Heart left ventricle (tissue), 16 donors: ENCODE data around the gene XAB2. TPM values are rescaled to one million over a fixed set of nuclear protein-coding genes. Genes with fewer than 3 reads are reported as not detected.

ENCODE experiments used
- ATAC-seq, 4 donors: fragments of 200-7000 bp; cut with Tn5 transposase; one replicate each; pipeline ENCODE4 v1.9.1; 2020 to 2022; ENCODE audit warnings: moderate library complexity in 4 of 4, mild to moderate bottlenecking in 3 of 4, moderate number of reproducible peaks in 1 of 4
- DNase-seq, 5 donors: peaks; one replicate each; pipeline ENCODE4 v3.0.0-alpha.2; 2020
- H3K27ac ChIP-seq, 12 donors: fragments of 200-600 bp; sonication (generic) in 4 of 12; one replicate each; pipeline versions ENCODE4 v1.5.0 to v1.8.0; 2016 to 2022; ENCODE audit warnings: mild to moderate bottlenecking in 2 of 12
- H3K27me3 ChIP-seq, 9 donors: fragments of 200-600 bp; sonication (generic) in 2 of 9; one replicate each; pipeline versions ENCODE4 v1.5.1 to v1.8.0; 2016 to 2022; ENCODE audit warnings: mild to moderate bottlenecking in 3 of 9
- H3K36me3 ChIP-seq, 9 donors: fragments of 200-600 bp; sonication (generic) in 2 of 9; one replicate each; pipeline versions ENCODE4 v1.5.0 to v1.8.0; 2018 to 2022; ENCODE audit warnings: mild to moderate bottlenecking in 2 of 9
- H3K4me1 ChIP-seq, 12 donors: fragments of 200-600 bp; sonication (generic) in 4 of 12; one replicate each; pipeline versions ENCODE4 v1.5.0 to v1.8.0; 2016 to 2022; ENCODE audit warnings: mild to moderate bottlenecking in 3 of 12
- H3K4me3 ChIP-seq, 12 donors: fragments of 200-600 bp; sonication (generic) in 4 of 12; one replicate each; pipeline versions ENCODE4 v1.5.0 to v1.8.0; 2017 to 2022; ENCODE audit warnings: mild to moderate bottlenecking in 9 of 12, moderate library complexity in 4 of 12
- H3K9me3 ChIP-seq, 12 donors: fragments of 200-600 bp; sonication (generic) in 4 of 12; one replicate each; pipeline versions ENCODE4 v1.5.0 to v1.8.0; 2016 to 2022; ENCODE audit warnings: mild to moderate bottlenecking in 1 of 12
- POLR2A ChIP-seq, 2 donors: fragments of 450-650 bp; IDR thresholded peaks; one replicate each; pipeline ENCODE4 v1.6.1; 2017; ENCODE audit warnings: antibody characterized with exemption in 2 of 2, mild to moderate bottlenecking in 2 of 2, moderate library complexity in 2 of 2
- WGBS, 4 donors: extraction: QIAGEN DNeasy Blood & Tissue Kit in 2 of 4; methylation state at CpG; one replicate each; pipeline versions ENCODE4 v1.1.5 to v1.1.7; 2013 to 2018; 5-methylcytosine and 5-hydroxymethylcytosine counted together
- intact Hi-C, 10 donors: fragments of 100-400 bp; cut with DNase I; formaldehyde crosslinking; loops; one replicate each; pipeline versions ENCODE4 v1.11.1 to v1.14.2; 2022
- polyA plus RNA-seq, 2 donors: library from polyadenylated mRNA; stranded (reverse); fragments of 200-250 nt; gene quantifications; one replicate each; pipeline ENCODE4 v1.2.3, GENCODE V29; 2013
- total RNA-seq, 9 donors: library from RNA; depleted of rRNA in 2 of 9; stranded (reverse); fragments of >200 nt in 2 of 9; fragmentation: NEBNext Ultra II Directional in 3 of 9; extraction: Animal tissue kit (Norgen Biotek cat#: 25700) in 3 of 9; gene quantifications; one replicate each; pipeline versions ENCODE4 v1.1.0 to v1.2.4, GENCODE V29; 2016 to 2023
- TF ChIP-seq, protein P1 (sequence below), 12 donors: fragments of 200-600 bp; sonication (generic) in 4 of 12; IDR thresholded peaks; one replicate each; pipeline versions ENCODE4 v1.5.0 to v1.8.0; 2018 to 2022; ENCODE audit warnings: antibody characterized with exemption in 12 of 12, mild to moderate bottlenecking in 5 of 12
- donor health status: ischemic (EF 13 %, LVEDD 7.1; RV severe dilation, severe dysfunction).
- donor health status: healthy with polysubstance abuse.
- donor health status: DM: no; HTN: yes; CAD: no.
- donor health status: DM: no; HTN: no; CAD: no.
- donor health status: ischemic (EF 25% LVEDD 6.9; RV normal size, moderate dysfunction).
- donor health status: ischemic (EF 25% LVEDD 5.7; RV mildly dilated, moderate dysfunction).
- donor health status: healthy.
- donor health status: DM: yes; HTN: yes; CAD: no.
- donor health status: ischemic (EF 35%, LVEDD 5.7; RV mildly dilated, moderate dysfunction).
- donor health status: nonischemic (EF 11% LVEDD 7.7; RV severe dilation, severe dysfunction).
- donor health status: DM: yes; HTN: yes; CAD: no.
- donor health status: PGD.
- donor health status: ischemic (EF 29% LVEDD 5.4; RV normal size, mild dysfunction).
- donor health status: nonischemic (EF 23%, LVEDD 6.1; RV moderate dilation, normal function).

The XAB2 gene
- total and polyA plus RNA-seq, 11 donors = 16.3 to 36.2 (median 23.6) TPM

DNA sequence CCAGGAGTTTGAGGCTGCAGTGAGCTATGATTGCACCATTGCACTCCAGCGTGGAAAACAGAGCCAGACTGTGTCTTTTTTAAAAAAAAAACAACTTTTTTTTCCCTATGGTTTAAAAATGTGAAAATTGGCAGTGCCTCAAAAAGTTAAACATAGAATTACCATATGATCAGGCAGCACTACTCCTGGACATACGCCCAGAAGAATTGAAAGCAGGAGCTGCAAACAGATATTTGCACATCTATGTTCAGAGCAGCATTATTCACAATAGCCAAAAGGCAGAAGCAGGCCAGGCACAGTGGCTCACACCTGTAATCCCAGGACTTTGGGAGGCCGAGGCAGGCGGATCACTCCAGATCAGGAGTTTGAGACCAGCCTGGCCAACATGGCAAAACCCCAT is 35.7 kb upstream of the XAB2 start:
- Histone ChIP-seq H3K9me3 (no peaks in the 10 kb centered on the region), H3K27me3 (peaks cover 0 to 35% (median 10%) of the 10 kb centered on the region in 9 donors), H3K36me3 (no peaks in the 10 kb centered on the region), H3K27ac (no peak overlapping the region), H3K4me3 (no peak overlapping the region), H3K4me1 (no peaks in the 10 kb centered on the region)
- DNase-seq (no peak), ATAC-seq (no peak)
- intact Hi-C loops = loop anchor here in 1 of 10 donors (10.0 kb wide), 1 partner anchor 100 kb away; no protein-coding TSS in a partner anchor
- TF ChIP-seq, protein P1, sequence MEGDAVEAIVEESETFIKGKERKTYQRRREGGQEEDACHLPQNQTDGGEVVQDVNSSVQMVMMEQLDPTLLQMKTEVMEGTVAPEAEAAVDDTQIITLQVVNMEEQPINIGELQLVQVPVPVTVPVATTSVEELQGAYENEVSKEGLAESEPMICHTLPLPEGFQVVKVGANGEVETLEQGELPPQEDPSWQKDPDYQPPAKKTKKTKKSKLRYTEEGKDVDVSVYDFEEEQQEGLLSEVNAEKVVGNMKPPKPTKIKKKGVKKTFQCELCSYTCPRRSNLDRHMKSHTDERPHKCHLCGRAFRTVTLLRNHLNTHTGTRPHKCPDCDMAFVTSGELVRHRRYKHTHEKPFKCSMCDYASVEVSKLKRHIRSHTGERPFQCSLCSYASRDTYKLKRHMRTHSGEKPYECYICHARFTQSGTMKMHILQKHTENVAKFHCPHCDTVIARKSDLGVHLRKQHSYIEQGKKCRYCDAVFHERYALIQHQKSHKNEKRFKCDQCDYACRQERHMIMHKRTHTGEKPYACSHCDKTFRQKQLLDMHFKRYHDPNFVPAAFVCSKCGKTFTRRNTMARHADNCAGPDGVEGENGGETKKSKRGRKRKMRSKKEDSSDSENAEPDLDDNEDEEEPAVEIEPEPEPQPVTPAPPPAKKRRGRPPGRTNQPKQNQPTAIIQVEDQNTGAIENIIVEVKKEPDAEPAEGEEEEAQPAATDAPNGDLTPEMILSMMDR (IDR thresholded peaks at IDR 0.05) = no peak
- no peak for TF ChIP-seq POLR2A (IDR thresholded peaks at IDR 0.05)
- WGBS, 4 donors = 45 to 61% (median 58%) methylated on average over 4 of the region's 4 CpGs

DNA sequence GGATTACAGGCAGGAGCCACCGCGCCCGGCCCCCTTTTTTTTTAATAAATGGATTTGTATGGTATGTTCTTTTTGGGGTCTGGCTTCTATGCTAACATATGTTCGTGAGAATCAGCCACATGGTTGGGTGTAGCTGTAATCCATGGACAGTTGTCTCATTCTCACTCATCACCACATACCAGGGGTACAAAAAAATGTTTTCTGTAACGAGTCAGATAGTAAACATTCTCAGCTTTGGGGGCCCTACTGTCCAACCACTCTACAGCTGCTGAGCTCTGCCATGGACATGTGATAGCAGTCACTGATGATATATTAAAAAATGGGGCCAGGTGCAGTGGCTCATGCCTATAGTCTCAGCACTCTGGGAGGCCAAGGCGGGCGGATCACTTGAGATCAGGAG is 34.4 kb upstream of the XAB2 start:
- peaks cover 0 to 28% (median 0%) of the 10 kb centered on the region in 9 donors for H3K27me3 ChIP-seq
- intact Hi-C loops = loop anchor here in 1 of 10 donors (10.0 kb wide), 1 partner anchor 99 kb away; no protein-coding TSS in a partner anchor
- no peaks in the 10 kb centered on the region for H3K4me1 ChIP-seq
- TF ChIP-seq, protein P1 (IDR thresholded peaks at IDR 0.05) = no peak
- TF ChIP-seq POLR2A (IDR thresholded peaks at IDR 0.05) = no peak
- 59 to 71% (median 70%) methylated on average over 7 of the region's 7 CpGs for WGBS, 4 donors
- no peak overlapping the region for H3K27ac ChIP-seq
- ATAC-seq (no peak), DNase-seq (no peak)
- H3K36me3 ChIP-seq = no peaks in the 10 kb centered on the region
- no peaks in the 10 kb centered on the region for H3K9me3 ChIP-seq
- no peak overlapping the region for H3K4me3 ChIP-seq

DNA sequence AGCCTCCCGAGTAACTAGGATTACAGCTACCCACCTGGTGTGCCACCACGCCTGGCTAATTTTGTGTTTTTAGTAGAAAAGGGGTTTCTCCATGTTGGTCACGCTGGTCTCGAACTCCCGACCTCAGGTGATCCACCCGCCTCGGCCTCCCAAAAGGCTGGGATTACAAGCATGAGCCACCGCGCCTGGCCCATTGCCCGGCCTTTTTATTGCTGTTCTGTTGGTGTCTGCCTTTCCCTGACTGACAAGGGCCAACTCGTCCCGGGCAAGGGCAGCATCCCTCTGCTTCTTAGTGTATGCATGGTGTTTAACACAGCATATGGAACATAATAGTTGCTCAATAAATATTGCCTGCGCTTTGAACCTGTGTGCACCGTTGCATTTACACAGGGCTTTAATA is 33.3 kb upstream of the XAB2 start:
- intact Hi-C loops = loop anchor here in 1 of 10 donors (10.0 kb wide), 1 partner anchor 98 kb away; no protein-coding TSS in a partner anchor
- Histone ChIP-seq H3K4me3 (no peak overlapping the region), H3K27ac (no peak overlapping the region), H3K36me3 (no peaks in the 10 kb centered on the region), H3K4me1 (peaks cover 0 to 10% (median 0%) of the 10 kb centered on the region in 12 donors), H3K9me3 (no peaks in the 10 kb centered on the region), H3K27me3 (peaks cover 0 to 26% (median 0%) of the 10 kb centered on the region in 9 donors)
- 86 to 90% (median 88%) methylated on average over 14 of the region's 14 CpGs for WGBS, 4 donors
- no peak for ATAC-seq
- no peak for TF ChIP-seq POLR2A (IDR thresholded peaks at IDR 0.05)
- TF ChIP-seq, protein P1 (IDR thresholded peaks at IDR 0.05) = no peak
- no peak for DNase-seq

DNA sequence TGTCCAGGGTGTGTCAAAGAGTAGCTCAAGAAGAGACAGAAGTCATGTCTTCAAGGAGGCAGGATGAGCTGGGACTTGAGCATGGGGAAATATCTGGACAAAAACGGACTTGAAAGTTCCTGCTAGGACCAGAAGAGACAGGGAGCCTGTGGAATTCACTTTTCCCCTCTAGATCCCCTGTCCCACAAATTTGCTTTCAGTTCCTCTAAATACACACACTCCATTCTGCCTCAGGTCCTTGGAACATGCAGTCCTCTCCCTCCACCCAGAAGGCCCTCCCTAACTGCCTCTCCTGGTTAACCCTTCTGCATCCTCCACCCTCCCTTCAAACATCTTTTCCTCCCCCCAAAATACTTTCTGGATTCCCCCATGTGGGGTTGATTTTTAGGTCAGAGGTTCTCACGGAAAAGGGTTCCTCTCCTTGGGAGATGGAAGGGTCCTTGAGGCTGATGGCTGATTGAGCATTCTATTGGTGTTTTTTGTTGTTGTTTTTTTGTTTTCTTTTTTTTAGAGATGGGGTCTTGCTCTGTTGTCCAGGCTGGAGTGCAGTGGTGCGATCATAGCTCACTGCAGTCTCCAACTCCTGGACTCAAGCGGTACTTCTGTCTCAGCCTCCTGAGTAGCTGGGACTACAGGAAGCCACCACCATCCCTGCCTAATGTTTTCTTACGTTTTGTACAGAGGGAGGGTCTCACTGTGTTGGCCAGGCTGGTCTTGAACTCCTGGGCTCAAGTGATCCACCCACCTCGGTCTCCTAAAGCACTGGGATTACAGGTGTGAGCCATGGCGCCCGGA is 32.6 kb upstream of the XAB2 start:
- DNase-seq = no peak
- H3K27me3 ChIP-seq = peaks cover 0 to 26% (median 0%) of the 10 kb centered on the region in 9 donors
- no peak overlapping the region for H3K4me3 ChIP-seq
- no peak overlapping the region for H3K27ac ChIP-seq
- peaks cover 0 to 16% (median 0%) of the 10 kb centered on the region in 12 donors for H3K4me1 ChIP-seq
- no peak for TF ChIP-seq POLR2A (IDR thresholded peaks at IDR 0.05)
- TF ChIP-seq, protein P1 (IDR thresholded peaks at IDR 0.05) = no peak
- intact Hi-C loops = loop anchor here in 1 of 10 donors (10.0 kb wide), 1 partner anchor 97 kb away; no protein-coding TSS in a partner anchor
- ATAC-seq = no peak
- 69 to 81% (median 79%) methylated on average over 8 of the region's 8 CpGs for WGBS, 4 donors
- H3K9me3 ChIP-seq = no peaks in the 10 kb centered on the region
- no peaks in the 10 kb centered on the region for H3K36me3 ChIP-seq
